Activated CD8-positive, alpha-beta T cell treated with anti-CD3 and anti-CD28 coated beads for 36 hours (primary cell): Measurements from ENCODE around the gene CLDN16. TPM values are rescaled to one million over a fixed set of nuclear protein-coding genes. Genes with fewer than 3 reads are reported as not detected.
A peak's percentile ranks its signal among the peaks of the same experiment; 100 is the strongest.

Experiments
- ATAC-seq: fragments of 200-7000 bp; cut with Tn5 transposase; one replicate; pipeline ENCODE4 v1.10.0; 2021; ENCODE audit warnings: mild to moderate bottlenecking, moderate library complexity
- CTCF ChIA-PET: fragments of 350-600 bp; sonication (Branson Sonifier 250); formaldehyde crosslinking; loops from one replicate; lab custom pipeline; 2021; ENCODE audit warnings: antibody characterized with exemption; lab: Charles Lee
- POLR2A ChIA-PET: fragments of 350-600 bp; sonication (Branson Sonifier 250); formaldehyde crosslinking; loops from one replicate; lab custom pipeline; 2021; ENCODE audit warnings: antibody characterized with exemption; lab: Charles Lee
- DNase-seq: peaks from one replicate; pipeline ENCODE4 v3.0.0-alpha.2; 2020
- H3K27ac Mint-ChIP-seq: one replicate; pipeline ENCODE4 v1.8.0; 2021; ENCODE audit warnings: mild to moderate bottlenecking, mixed read lengths
- H3K27me3 Mint-ChIP-seq: one replicate; pipeline ENCODE4 v1.8.0; 2021; ENCODE audit warnings: mixed read lengths
- H3K36me3 Mint-ChIP-seq: one replicate; pipeline ENCODE4 v1.8.0; 2021; ENCODE audit warnings: low read depth, mixed read lengths
- H3K4me1 Mint-ChIP-seq: one replicate; pipeline ENCODE4 v1.8.0; 2021; ENCODE audit warnings: low read depth, mixed read lengths
- H3K4me3 Mint-ChIP-seq: one replicate; pipeline ENCODE4 v1.8.0; 2021; ENCODE audit warnings: mild to moderate bottlenecking, moderate library complexity, mixed read lengths
- H3K9me3 Mint-ChIP-seq: one replicate; pipeline ENCODE4 v1.8.0; 2021; ENCODE audit warnings: mixed read lengths
- CTCF ChIP-seq: fragments of 200-600 bp; IDR thresholded peaks from one replicate; pipeline ENCODE4 v1.8.0; 2022; ENCODE audit warnings: antibody characterized with exemption, mild to moderate bottlenecking
- intact Hi-C: fragments of 100-400 bp; cut with micrococcal nuclease; formaldehyde crosslinking; loops from one replicate; pipeline ENCODE4 v1.10.0; 2022
- total RNA-seq, 2 experiments: library from RNA; stranded (reverse); gene quantifications; one replicate each; pipeline ENCODE4 v1.2.3, GENCODE V29; 2021

Gene CLDN16
- total RNA-seq, 2 experiments from 2014 or later = not detected

GRCh38 chr3:190382082-190382481 is 5.9 kb upstream of the CLDN16 start:
- TF ChIP-seq CTCF = no peak
- ChIA-PET CTCF (interaction anchor here (1.0 kb wide), 1 partner anchor 158 kb away, joined by 3 read pairs; no protein-coding TSS in a partner anchor), POLR2A (no interaction called here)
- no peak overlapping the region for H3K27ac Mint-ChIP-seq
- H3K4me3 Mint-ChIP-seq = no peak overlapping the region
- H3K36me3 Mint-ChIP-seq = no peaks in the 10 kb centered on the region
- H3K9me3 Mint-ChIP-seq = no peaks in the 10 kb centered on the region
- ATAC-seq (peak; percentile 64), DNase-seq (no peak)
- H3K27me3 Mint-ChIP-seq = peaks cover 5% of the 10 kb centered on the region
- no peaks in the 10 kb centered on the region for H3K4me1 Mint-ChIP-seq
- intact Hi-C loops = no loop called here

GRCh38 chr3:190384309-190384756 is 3.6 kb upstream of the CLDN16 start:
- DNase-seq (peak; percentile 39), ATAC-seq (peak; percentile 69)
- Mint-ChIP-seq H3K4me3 (no peak overlapping the region), H3K4me1 (no peaks in the 10 kb centered on the region), H3K9me3 (no peaks in the 10 kb centered on the region), H3K36me3 (no peaks in the 10 kb centered on the region), H3K27ac (no peak overlapping the region), H3K27me3 (peaks cover 7% of the 10 kb centered on the region)
- intact Hi-C loops = no loop called here
- CTCF ChIA-PET = interaction anchor here (0.6 to 1.9 kb wide), 9 partner anchors 18 to 423 kb away, joined by 3 to 6 read pairs (median 3); partner anchors contain the start of gene CLDN1
- peak; percentile 36 for TF ChIP-seq CTCF
- POLR2A ChIA-PET = interaction anchor here (0.7 kb wide), 1 partner anchor 194 kb away, joined by 3 read pairs; no protein-coding TSS in a partner anchor

- Mint-ChIP-seq H3K36me3 (no peaks in the 10 kb centered on the region), H3K4me3 (no peak overlapping the region), H3K4me1 (no peaks in the 10 kb centered on the region), H3K27ac (no peak overlapping the region), H3K27me3 (peaks cover 5% of the 10 kb centered on the region), H3K9me3 (no peaks in the 10 kb centered on the region)
- ATAC-seq (no peak), DNase-seq (no peak)
- intact Hi-C loops = no loop called here
- POLR2A ChIA-PET = no interaction called here
- CTCF ChIA-PET = no interaction called here
- TF ChIP-seq CTCF = no peak
These were observed 2.0 kb upstream of the CLDN16 start for GRCh38 chr3:190385731-190386688.

- H3K27ac Mint-ChIP-seq = no peak overlapping the region
- ChIA-PET POLR2A (no interaction called here), CTCF (no interaction called here)
- DNase-seq (no peak), ATAC-seq (no peak)
- no peaks in the 10 kb centered on the region for H3K36me3 Mint-ChIP-seq
- no peaks in the 10 kb centered on the region for H3K4me1 Mint-ChIP-seq
- peaks cover 5% of the 10 kb centered on the region for H3K27me3 Mint-ChIP-seq
- TF ChIP-seq CTCF = no peak
- H3K4me3 Mint-ChIP-seq = no peak overlapping the region
- intact Hi-C loops = no loop called here
- no peaks in the 10 kb centered on the region for H3K9me3 Mint-ChIP-seq
These were observed 740 bp downstream of the CLDN16 start for GRCh38 chr3:190388703-190389102.

- H3K27me3 Mint-ChIP-seq = peaks cover 6% of the 10 kb centered on the region
- no peak overlapping the region for H3K4me3 Mint-ChIP-seq
- TF ChIP-seq CTCF = no peak
- no peaks in the 10 kb centered on the region for H3K4me1 Mint-ChIP-seq
- POLR2A ChIA-PET = no interaction called here
- DNase-seq (no peak), ATAC-seq (no peak)
- no peaks in the 10 kb centered on the region for H3K36me3 Mint-ChIP-seq
- CTCF ChIA-PET = no interaction called here
- no peaks in the 10 kb centered on the region for H3K9me3 Mint-ChIP-seq
- H3K27ac Mint-ChIP-seq = no peak overlapping the region
- intact Hi-C loops = no loop called here
These were observed 8.0 kb downstream of the CLDN16 start for GRCh38 chr3:190396001-190396400.
